ENCODE data around the gene TWF2. TPM values are rescaled to one million over a fixed set of nuclear protein-coding genes. Genes with fewer than 3 reads are reported as not detected.
A peak's percentile ranks its signal among the peaks of the same experiment; 100 is the strongest.

Gene TWF2
- total RNA-seq, 1 experiment from 2014 or later: 61.1 TPM

- H3K27me3 ChIP-seq (replicated peaks): no peaks in the 10 kb centered on the region
- peaks cover 41% of the 10 kb centered on the region for H3K36me3 ChIP-seq
- no peak overlapping the region for H3K4me3 ChIP-seq
- DNase-seq (ENCODE audit: low read depth in 1 of 2, low spot score in 2 of 2): no peak
- H3K9me3 ChIP-seq (replicated peaks): no peaks in the 10 kb centered on the region
- no peaks in the 10 kb centered on the region for H3K4me1 ChIP-seq (replicated peaks)
- H3K27ac ChIP-seq: no peak overlapping the region
Measured at GRCh38 chr3:52228751-52229291, 10.1 kb downstream of the TWF2 start.

DNA sequence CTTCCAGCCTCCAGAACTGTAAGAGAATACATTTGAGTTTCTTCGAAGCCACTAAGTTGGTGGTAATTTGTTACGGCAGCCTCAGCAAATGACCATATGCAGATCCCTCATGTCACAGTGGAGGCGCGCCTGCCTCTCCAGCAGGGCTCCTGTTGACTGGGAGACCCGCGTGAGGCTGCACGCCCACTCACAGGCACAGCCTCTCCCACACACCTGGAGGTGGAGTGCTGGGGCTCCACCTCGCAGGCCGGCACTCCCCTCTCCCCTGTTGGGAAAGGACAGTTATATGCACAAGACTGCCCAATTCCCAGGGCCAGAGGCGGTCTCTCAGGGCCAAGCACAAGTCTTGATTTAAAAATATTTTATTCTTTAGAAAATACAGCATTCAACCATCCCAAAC lies 10.7 kb downstream of the TWF2 start:
- Histone ChIP-seq H3K4me1 (replicated peaks) (no peaks in the 10 kb centered on the region), H3K27me3 (replicated peaks) (no peaks in the 10 kb centered on the region), H3K4me3 (no peak overlapping the region), H3K36me3 (peaks cover 41% of the 10 kb centered on the region), H3K27ac (no peak overlapping the region), H3K9me3 (replicated peaks) (no peaks in the 10 kb centered on the region)
- no peak for DNase-seq (ENCODE audit: low read depth in 1 of 2, low spot score in 2 of 2)

DNA sequence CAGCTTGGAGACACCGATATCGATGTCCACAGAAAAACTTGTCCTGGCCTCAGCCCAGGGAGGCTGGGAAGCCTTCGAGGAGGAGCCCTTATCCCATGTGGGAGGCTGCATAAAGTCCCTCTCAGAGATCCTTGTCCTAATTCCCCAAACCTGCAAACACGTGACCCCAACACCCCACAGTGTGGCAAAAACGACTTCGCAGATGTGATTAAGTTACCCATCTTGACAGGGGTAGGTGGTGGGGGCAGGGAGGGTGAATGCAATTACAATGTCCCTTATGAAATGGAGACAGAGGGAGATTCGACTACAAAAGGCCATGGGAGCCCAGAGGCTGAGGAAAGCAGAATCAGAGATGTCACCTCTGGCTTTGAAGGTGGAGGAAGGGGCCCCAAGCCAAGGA lies 11.2 kb downstream of the TWF2 start:
- H3K9me3 ChIP-seq (replicated peaks): no peaks in the 10 kb centered on the region

GRCh38 chr3:52227117-52227516 lies 11.8 kb downstream of the TWF2 start:
- no peaks in the 10 kb centered on the region for H3K4me1 ChIP-seq (replicated peaks)

More for the DNA sequence above, 11.2 kb downstream of the TWF2 start:
- no peaks in the 10 kb centered on the region for H3K27me3 ChIP-seq (replicated peaks)
- H3K27ac ChIP-seq: no peak overlapping the region
- peaks cover 41% of the 10 kb centered on the region for H3K36me3 ChIP-seq
- H3K4me3 ChIP-seq: no peak overlapping the region
- no peak for DNase-seq (ENCODE audit: low read depth in 1 of 2, low spot score in 2 of 2)
- no peaks in the 10 kb centered on the region for H3K4me1 ChIP-seq (replicated peaks)

GRCh38 chr3:52226229-52226817 lies 12.6 kb downstream of the TWF2 start:
- no peak overlapping the region for H3K4me3 ChIP-seq
- H3K36me3 ChIP-seq: peaks cover 27% of the 10 kb centered on the region
- DNase-seq (ENCODE audit: low read depth in 1 of 2, low spot score in 2 of 2): no peak
- no peaks in the 10 kb centered on the region for H3K9me3 ChIP-seq (replicated peaks)
- no peaks in the 10 kb centered on the region for H3K4me1 ChIP-seq (replicated peaks)
- H3K27ac ChIP-seq: no peak overlapping the region
- no peaks in the 10 kb centered on the region for H3K27me3 ChIP-seq (replicated peaks)

More at GRCh38 chr3:52227117-52227516, 11.8 kb downstream of the TWF2 start:
- Histone ChIP-seq H3K9me3 (replicated peaks) (no peaks in the 10 kb centered on the region), H3K4me3 (no peak overlapping the region), H3K36me3 (peaks cover 35% of the 10 kb centered on the region), H3K27ac (no peak overlapping the region), H3K27me3 (replicated peaks) (no peaks in the 10 kb centered on the region)
- DNase-seq (ENCODE audit: low read depth in 1 of 2, low spot score in 2 of 2): no peak

- DNase-seq (ENCODE audit: low read depth in 1 of 2, low spot score in 2 of 2): no peak
- no peak within 1 kb of the TSS for H3K27ac ChIP-seq
- H3K36me3 ChIP-seq: peaks cover 20% of the 10 kb centered on the region
- no peaks in the 10 kb centered on the region for H3K4me1 ChIP-seq (replicated peaks)
- no peaks in the 10 kb centered on the region for H3K27me3 ChIP-seq (replicated peaks)
- no peaks in the 10 kb centered on the region for H3K9me3 ChIP-seq (replicated peaks)
- H3K4me3 ChIP-seq: no peak within 1 kb of the TSS
Measured at GRCh38 chr3:52225452-52226228, 13.3 kb downstream of the TWF2 start, which contains the start of gene TLR9. TLR9 (minus strand) TSS chr3:52225645; CDS start chr3:52225529, 116 bp downstream.

DNA sequence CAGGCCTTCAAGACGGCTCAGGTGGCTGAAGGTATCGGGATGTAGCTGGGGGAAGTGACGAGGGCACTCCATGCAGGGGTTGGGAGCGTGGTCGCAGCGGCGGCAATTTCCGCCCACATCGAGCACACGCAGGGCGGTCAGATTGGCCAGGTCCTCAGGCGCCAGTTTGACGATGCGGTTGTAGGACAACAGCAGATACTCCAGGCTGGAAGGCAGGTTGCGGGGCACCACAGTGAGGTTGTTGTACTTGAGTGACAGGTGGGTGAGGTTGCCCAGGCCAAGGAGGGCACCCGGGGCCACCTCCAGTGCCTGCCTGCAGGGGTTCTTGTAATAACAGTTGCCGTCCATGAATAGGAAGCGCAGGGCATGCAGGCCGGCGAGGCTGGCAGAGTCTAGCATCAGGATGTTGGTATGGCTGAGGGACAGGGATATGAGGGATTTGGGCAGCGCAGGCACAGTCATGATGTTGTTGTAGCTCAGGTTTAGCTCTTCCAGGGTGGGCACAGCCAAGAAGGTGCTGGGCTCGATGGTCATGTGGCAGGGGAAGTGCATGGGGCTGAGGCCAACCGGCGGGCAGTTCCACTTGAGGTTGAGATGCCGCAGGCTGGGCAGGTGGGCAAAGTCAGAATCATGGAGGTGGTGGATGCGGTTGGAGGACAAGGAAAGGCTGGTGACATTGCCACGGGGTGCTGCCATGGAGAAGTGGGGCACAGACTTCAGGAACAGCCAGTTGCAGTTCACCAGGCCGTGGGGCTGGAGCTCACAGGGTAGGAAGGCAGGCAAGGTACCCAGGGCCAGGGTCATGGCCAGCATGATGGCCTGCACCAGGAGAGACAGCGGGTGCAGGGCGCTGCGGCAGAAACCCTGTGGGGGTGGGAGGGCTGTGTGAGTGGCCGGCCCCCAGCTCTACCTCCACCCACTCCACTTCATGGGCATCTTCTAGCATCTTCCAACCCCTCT lies 15.2 kb downstream of the TWF2 start:
- Histone ChIP-seq H3K9me3 (replicated peaks) (no peaks in the 10 kb centered on the region), H3K4me1 (replicated peaks) (no peaks in the 10 kb centered on the region), H3K4me3 (no peak overlapping the region), H3K36me3 (peaks cover 1% of the 10 kb centered on the region; the same call in 1 of the 2 replicates), H3K27me3 (replicated peaks) (no peaks in the 10 kb centered on the region), H3K27ac (no peak overlapping the region)
- DNase-seq (ENCODE audit: low read depth in 1 of 2, low spot score in 2 of 2): no peak

- peaks cover under 1% of the 10 kb centered on the region for H3K4me1 ChIP-seq (replicated peaks)
- H3K36me3 ChIP-seq: no peaks in the 10 kb centered on the region
- H3K27me3 ChIP-seq (replicated peaks): no peaks in the 10 kb centered on the region
- H3K27ac ChIP-seq: no peak overlapping the region
- no peaks in the 10 kb centered on the region for H3K9me3 ChIP-seq (replicated peaks)
- no peak for DNase-seq (ENCODE audit: low read depth in 1 of 2, low spot score in 2 of 2)
- H3K4me3 ChIP-seq: no peak overlapping the region
Measured at GRCh38 chr3:52222319-52223221, 16.4 kb downstream of the TWF2 start.

DNA sequence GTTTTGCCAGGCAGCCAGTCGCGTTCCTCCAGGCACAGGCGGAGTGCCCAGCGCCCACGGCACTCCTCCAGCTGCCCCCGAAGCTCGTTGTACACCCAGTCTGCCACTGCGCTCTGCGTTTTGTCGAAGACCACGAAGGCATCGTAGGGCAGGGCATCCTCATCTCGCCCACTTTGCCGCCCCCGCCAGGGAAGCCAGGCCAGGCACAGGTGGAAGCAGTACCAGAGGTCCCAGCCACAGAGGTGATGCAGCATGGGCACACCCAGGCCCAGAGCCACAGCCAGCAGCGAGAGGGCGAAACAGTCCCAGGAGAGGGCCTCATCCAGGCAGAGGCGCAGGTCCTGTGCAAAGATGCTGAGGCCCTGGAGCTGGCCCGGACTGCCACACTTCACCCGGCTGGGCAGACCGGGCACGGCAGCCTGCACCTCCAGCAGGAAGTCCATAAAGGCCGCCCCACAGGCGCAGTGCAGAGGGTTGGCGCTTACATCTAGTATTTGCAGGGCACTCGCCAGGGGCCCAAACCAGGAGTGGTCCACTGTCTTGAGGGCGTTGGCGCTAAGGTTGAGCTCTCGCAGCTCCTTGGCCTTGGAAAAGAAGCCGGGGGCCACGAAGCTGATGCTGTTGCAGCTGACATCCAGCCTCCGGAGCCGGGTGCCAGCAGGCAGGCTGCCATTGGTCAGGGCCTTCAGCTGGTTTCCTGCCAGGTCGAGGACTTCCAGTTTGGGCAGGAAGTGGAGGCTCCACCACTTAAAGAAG lies 17.2 kb downstream of the TWF2 start:
- no peaks in the 10 kb centered on the region for H3K9me3 ChIP-seq (replicated peaks)
- no peaks in the 10 kb centered on the region for H3K36me3 ChIP-seq
- H3K27me3 ChIP-seq (replicated peaks): no peaks in the 10 kb centered on the region
- peaks cover 9% of the 10 kb centered on the region for H3K4me1 ChIP-seq (replicated peaks)
- H3K4me3 ChIP-seq: no peak overlapping the region
- no peak overlapping the region for H3K27ac ChIP-seq
- DNase-seq (ENCODE audit: low read depth in 1 of 2, low spot score in 2 of 2): no peak

GRCh38 chr3:52221141-52221562 lies 17.8 kb downstream of the TWF2 start:
- no peak overlapping the region for H3K27ac ChIP-seq
- no peak overlapping the region for H3K4me3 ChIP-seq
- no peaks in the 10 kb centered on the region for H3K36me3 ChIP-seq
- peaks cover 12% of the 10 kb centered on the region for H3K4me1 ChIP-seq (replicated peaks)
- no peaks in the 10 kb centered on the region for H3K27me3 ChIP-seq (replicated peaks)
- no peak for DNase-seq (ENCODE audit: low read depth in 1 of 2, low spot score in 2 of 2)
- H3K9me3 ChIP-seq (replicated peaks): no peaks in the 10 kb centered on the region

DNA sequence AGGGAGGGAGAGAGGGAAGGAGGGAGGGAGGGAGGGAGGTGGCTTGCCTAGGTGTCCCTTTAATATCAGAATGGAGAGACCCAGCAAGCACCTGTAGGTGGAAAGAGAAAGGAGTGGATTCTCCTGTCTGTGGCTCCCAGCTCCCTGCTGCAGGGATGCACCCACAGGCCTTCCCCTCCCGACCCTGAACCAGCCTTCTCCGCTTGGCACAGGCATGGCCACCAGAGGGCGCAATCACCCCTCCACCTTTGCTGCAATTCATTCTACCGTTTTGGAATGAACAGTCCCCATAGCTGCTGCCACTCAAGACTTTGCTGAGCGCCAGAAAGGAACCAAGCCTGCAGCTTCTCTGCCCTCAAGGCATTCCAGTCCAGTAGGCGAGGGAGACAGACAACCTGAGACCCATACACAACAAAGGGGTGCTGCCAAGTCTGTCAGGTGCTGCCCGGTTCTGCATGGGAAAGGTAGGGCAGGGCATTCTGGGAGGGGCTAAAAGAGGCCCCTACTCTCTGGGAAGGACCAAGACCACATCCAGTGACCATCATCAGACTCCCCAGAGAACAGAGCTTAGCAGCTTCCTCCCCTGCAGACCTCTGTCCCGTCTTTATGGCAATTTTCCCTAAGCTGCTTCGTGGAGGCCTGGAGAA lies 18.5 kb downstream of the TWF2 start:
- peaks cover 12% of the 10 kb centered on the region for H3K4me1 ChIP-seq (replicated peaks)
- peak; percentile 59 to 78 for DNase-seq (ENCODE audit: low read depth in 1 of 2, low spot score in 2 of 2)
- no peaks in the 10 kb centered on the region for H3K9me3 ChIP-seq (replicated peaks)
- H3K36me3 ChIP-seq: peaks cover 6% of the 10 kb centered on the region
- H3K4me3 ChIP-seq: no peak overlapping the region
- no peak overlapping the region for H3K27ac ChIP-seq
- no peaks in the 10 kb centered on the region for H3K27me3 ChIP-seq (replicated peaks)
